Measurements from ENCODE around the gene UGT2B10. TPM values are rescaled to one million over a fixed set of nuclear protein-coding genes. Genes with fewer than 3 reads are reported as not detected.

UGT2B10 gene
- total RNA-seq, 2 donors from 2014 or later = not detected

GRCh38 chr4:68861057-68861456, 45.3 kb downstream of the UGT2B10 start:
- ATAC-seq (ENCODE audit: insufficient number of reproducible peaks, low FRiP score, low read depth) = no peak

GRCh38 chr4:68864438-68865187, 48.8 kb downstream of the UGT2B10 start:
- H3K27ac ChIP-seq = no peak overlapping the region
- DNase-seq (ENCODE audit: low spot score) (no peak), ATAC-seq (ENCODE audit: insufficient number of reproducible peaks, low FRiP score, low read depth) (no peak)
- no peaks in the 10 kb centered on the region for H3K27me3 ChIP-seq (replicated peaks; ENCODE audit: insufficient read depth)
- no peaks in the 10 kb centered on the region for H3K36me3 ChIP-seq
- no peak overlapping the region for H3K4me3 ChIP-seq
- H3K4me1 ChIP-seq (ENCODE audit: control insufficient read depth in 1 of 2, low read depth in 2 of 2) = no peaks in the 10 kb centered on the region
- TF ChIP-seq, protein P1, sequence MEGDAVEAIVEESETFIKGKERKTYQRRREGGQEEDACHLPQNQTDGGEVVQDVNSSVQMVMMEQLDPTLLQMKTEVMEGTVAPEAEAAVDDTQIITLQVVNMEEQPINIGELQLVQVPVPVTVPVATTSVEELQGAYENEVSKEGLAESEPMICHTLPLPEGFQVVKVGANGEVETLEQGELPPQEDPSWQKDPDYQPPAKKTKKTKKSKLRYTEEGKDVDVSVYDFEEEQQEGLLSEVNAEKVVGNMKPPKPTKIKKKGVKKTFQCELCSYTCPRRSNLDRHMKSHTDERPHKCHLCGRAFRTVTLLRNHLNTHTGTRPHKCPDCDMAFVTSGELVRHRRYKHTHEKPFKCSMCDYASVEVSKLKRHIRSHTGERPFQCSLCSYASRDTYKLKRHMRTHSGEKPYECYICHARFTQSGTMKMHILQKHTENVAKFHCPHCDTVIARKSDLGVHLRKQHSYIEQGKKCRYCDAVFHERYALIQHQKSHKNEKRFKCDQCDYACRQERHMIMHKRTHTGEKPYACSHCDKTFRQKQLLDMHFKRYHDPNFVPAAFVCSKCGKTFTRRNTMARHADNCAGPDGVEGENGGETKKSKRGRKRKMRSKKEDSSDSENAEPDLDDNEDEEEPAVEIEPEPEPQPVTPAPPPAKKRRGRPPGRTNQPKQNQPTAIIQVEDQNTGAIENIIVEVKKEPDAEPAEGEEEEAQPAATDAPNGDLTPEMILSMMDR (IDR thresholded peaks at IDR 0.05) = no peak
- no peaks in the 10 kb centered on the region for H3K9me3 ChIP-seq

More at GRCh38 chr4:68861057-68861456, 45.3 kb downstream of the UGT2B10 start:
- Histone ChIP-seq H3K9me3 (no peaks in the 10 kb centered on the region), H3K4me3 (no peak overlapping the region), H3K4me1 (ENCODE audit: control insufficient read depth in 1 of 2, low read depth in 2 of 2) (no peaks in the 10 kb centered on the region), H3K27me3 (replicated peaks; ENCODE audit: insufficient read depth) (no peaks in the 10 kb centered on the region), H3K27ac (no peak overlapping the region), H3K36me3 (no peaks in the 10 kb centered on the region)
- no peak for DNase-seq (ENCODE audit: low spot score)
- TF ChIP-seq, protein P1 (IDR thresholded peaks at IDR 0.05) = no peak

DNA sequence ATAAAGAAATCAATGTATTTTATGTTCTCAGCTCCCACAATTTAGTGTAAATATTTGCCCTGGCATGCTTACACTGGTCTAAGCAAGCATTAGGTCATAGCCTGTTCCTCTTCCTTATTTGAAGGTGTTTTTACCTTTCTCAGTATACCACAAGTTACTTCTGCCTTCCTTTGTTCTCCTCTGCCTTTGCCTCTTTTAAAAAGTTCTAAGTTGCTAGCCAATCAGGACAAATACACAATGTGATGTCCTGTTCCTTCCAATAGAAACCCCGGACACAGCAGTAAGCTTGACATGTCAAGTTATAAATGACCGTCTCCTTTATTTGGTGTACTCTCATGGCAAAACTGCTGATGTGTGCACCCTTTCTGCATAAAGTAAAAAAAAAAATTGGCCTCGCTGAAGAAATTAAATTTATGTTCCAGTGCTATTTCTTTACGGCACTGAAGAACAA, 49.4 kb downstream of the UGT2B10 start:
- no peaks in the 10 kb centered on the region for H3K9me3 ChIP-seq
- no peaks in the 10 kb centered on the region for H3K4me1 ChIP-seq (ENCODE audit: control insufficient read depth in 1 of 2, low read depth in 2 of 2)
- TF ChIP-seq, protein P1 (IDR thresholded peaks at IDR 0.05) = no peak
- H3K27me3 ChIP-seq (replicated peaks; ENCODE audit: insufficient read depth) = no peaks in the 10 kb centered on the region
- H3K36me3 ChIP-seq = no peaks in the 10 kb centered on the region
- H3K4me3 ChIP-seq = no peak overlapping the region
- ATAC-seq (ENCODE audit: insufficient number of reproducible peaks, low FRiP score, low read depth) (no peak), DNase-seq (ENCODE audit: low spot score) (no peak)
- no peak overlapping the region for H3K27ac ChIP-seq

DNA sequence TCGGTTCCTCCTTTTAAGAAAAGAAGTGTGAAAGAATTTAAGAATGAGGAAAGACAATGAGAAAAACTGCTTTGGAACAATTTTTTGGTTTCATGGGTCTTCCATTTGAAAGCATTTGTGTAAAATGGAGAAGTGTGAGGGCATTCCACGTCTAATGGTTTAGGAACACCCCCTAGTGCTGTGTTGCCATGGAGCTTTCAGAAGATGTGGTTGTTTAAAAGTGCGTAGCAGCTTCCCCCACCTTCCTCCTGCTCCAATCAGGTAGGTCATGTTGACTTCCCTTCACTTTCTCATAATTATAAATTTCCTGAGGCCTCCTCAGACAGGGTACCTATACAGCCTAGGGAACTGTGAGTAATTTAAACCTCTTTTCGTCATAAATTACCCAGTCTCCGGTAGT, 50.0 kb downstream of the UGT2B10 start:
- no peak for ATAC-seq (ENCODE audit: insufficient number of reproducible peaks, low FRiP score, low read depth)
- TF ChIP-seq, protein P1 (IDR thresholded peaks at IDR 0.05) = no peak

GRCh38 chr4:68869274-68869773, 53.5 kb downstream of the UGT2B10 start:
- Histone ChIP-seq H3K27me3 (replicated peaks; ENCODE audit: insufficient read depth) (no peaks in the 10 kb centered on the region), H3K4me3 (no peak overlapping the region), H3K27ac (no peak overlapping the region), H3K4me1 (ENCODE audit: control insufficient read depth in 1 of 2, low read depth in 2 of 2) (no peaks in the 10 kb centered on the region), H3K36me3 (no peaks in the 10 kb centered on the region), H3K9me3 (no peaks in the 10 kb centered on the region)
- TF ChIP-seq, protein P1 (IDR thresholded peaks at IDR 0.05) = no peak
- no peak for DNase-seq (ENCODE audit: low spot score)
- no peak for ATAC-seq (ENCODE audit: insufficient number of reproducible peaks, low FRiP score, low read depth)

More for the DNA sequence above, 50.0 kb downstream of the UGT2B10 start:
- Histone ChIP-seq H3K9me3 (no peaks in the 10 kb centered on the region), H3K27me3 (replicated peaks; ENCODE audit: insufficient read depth) (no peaks in the 10 kb centered on the region), H3K4me1 (ENCODE audit: control insufficient read depth in 1 of 2, low read depth in 2 of 2) (no peaks in the 10 kb centered on the region), H3K4me3 (no peak overlapping the region), H3K36me3 (no peaks in the 10 kb centered on the region), H3K27ac (no peak overlapping the region)
- no peak for DNase-seq (ENCODE audit: low spot score)

All from thoracic aorta (tissue), 2 donors.